ENCODE measurements around the gene TPM2.
"Not testable (repeated sequence)": the region's sequence is repeated elsewhere in the genome, so short reads cannot be mapped to it uniquely, and the experiment has no call there.

Gene TPM2

GRCh38 chr9:35651956-35652828 is 37.5 kb downstream of the TPM2 start:
- no peak for DNase-seq

- DNase-seq, result no peak
Observed at GRCh38 chr9:35650341-35651158, 39.2 kb downstream of the TPM2 start, which contains the start of gene SIT1. SIT1 (minus strand) TSS chr9:35650931; CDS start chr9:35650853, 78 bp downstream.

GRCh38 chr9:35649431-35650340 is 40.0 kb downstream of the TPM2 start:
- DNase-seq, result no peak

- peak; percentile 89 for DNase-seq
Observed at GRCh38 chr9:35646533-35647265, 43.0 kb downstream of the TPM2 start.

GRCh38 chr9:35646153-35646532 is 43.6 kb downstream of the TPM2 start:
- DNase-seq, result peak; percentile 38

GRCh38 chr9:35645736-35646135 is 44.0 kb downstream of the TPM2 start:
- not testable (repeated sequence) for DNase-seq

GRCh38 chr9:35643046-35643445 is 46.7 kb downstream of the TPM2 start:
- DNase-seq, result no peak

GRCh38 chr9:35641478-35641877 is 48.2 kb downstream of the TPM2 start:
- not testable (repeated sequence) for DNase-seq

- not testable (repeated sequence) for DNase-seq
Observed at GRCh38 chr9:35640431-35640830, 49.3 kb downstream of the TPM2 start.

GRCh38 chr9:35639631-35640030 is 50.1 kb downstream of the TPM2 start:
- no peak for DNase-seq

- DNase-seq, result not testable (repeated sequence)
Observed at GRCh38 chr9:35639225-35639624, 50.5 kb downstream of the TPM2 start.

GRCh38 chr9:35638751-35639150 is 51.0 kb downstream of the TPM2 start:
- not testable (repeated sequence) for DNase-seq

GRCh38 chr9:35637427-35637955 is 52.2 kb downstream of the TPM2 start:
- DNase-seq, result not testable (repeated sequence)

- DNase-seq, result not testable (repeated sequence)
Observed at GRCh38 chr9:35636877-35637246, 52.9 kb downstream of the TPM2 start.

- no peak for DNase-seq
Observed at GRCh38 chr9:35636135-35636876, 53.4 kb downstream of the TPM2 start.

- no peak for DNase-seq
Observed at GRCh38 chr9:35635730-35636129, 54.0 kb downstream of the TPM2 start.

Measured in NCI-H82 (cell line).